GM11168 (cell line): ENCODE data around the gene CDH20.

Source experiments
- in situ Hi-C: fragments of 300-500 bp; cut with MboI; formaldehyde crosslinking; loops from one replicate; pipeline ENCODE4 v1.12.0; 2022; ENCODE audit warnings: low sequenced_read_pairs; ENCODE audit not compliant: unreplicated experiment

CDH20 gene

GRCh38 chr18:61556862-61557261 is 223.6 kb downstream of the CDH20 start:
- in situ Hi-C loops = no loop called here

DNA sequence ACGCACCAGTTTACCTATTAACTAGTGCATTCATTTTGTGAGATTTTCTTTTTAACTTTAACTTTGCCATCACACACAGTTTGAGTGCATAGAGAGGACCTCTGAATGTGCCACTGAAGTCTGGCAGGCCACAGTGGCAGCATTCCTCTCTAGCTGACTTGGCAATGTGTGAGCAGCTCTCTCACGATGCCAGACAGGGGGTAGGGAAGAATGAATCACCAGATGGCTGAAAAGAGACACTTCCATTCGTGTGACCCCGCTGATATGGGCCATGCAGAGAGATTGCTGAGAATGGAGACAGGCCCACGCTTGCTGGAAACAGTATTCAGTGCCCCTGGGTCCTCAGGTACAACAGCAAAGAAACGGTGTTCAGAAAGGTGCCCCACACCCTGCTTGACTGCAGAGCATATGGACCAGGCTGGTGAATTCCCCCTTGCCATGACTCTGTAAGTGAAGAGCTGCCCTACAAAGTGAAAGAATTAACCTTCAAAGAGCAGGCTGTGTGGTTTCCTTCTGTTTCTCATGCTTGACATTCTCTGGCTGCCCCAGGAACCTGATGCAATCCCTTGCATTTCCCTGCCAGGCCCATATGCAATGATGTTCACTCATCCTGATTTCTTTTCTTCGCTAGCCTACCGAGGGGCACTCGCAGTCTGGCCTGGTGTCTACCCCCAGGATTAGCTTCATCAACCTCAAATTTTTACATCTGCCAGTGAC is 236.1 kb downstream of the CDH20 start:
- in situ Hi-C loops = no loop called here

GRCh38 chr18:61570070-61570469 is 236.8 kb downstream of the CDH20 start:
- in situ Hi-C loops = no loop called here

DNA sequence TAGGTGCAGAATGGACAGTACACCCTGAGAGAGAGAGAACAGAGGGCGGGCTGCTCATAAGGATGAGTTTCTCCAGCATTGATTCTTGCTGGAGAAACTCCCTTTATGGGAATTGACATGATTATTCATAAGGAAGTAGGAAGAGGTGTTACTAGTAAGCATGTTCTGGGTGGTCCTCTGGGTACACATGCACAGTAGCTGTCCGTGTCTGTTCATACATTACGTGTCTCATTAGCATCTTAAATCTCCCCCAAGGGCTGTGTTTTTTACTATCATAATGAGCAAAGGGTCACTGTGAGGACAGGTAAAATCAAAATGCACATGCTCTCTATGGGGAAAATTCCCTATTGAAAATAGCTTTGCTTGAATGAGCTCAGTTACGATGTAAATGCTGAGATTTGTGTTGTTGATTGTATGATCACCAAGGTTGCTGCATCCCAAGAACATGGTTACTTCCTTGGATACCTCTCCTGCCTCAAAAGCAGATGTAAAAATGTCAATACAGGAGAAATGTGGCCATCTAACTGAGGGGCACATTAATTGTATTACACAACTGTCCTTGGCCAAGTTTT is 238.9 kb downstream of the CDH20 start:
- in situ Hi-C loops = no loop called here

- in situ Hi-C loops = no loop called here
These were observed 239.6 kb downstream of the CDH20 start for GRCh38 chr18:61572871-61573270.

DNA sequence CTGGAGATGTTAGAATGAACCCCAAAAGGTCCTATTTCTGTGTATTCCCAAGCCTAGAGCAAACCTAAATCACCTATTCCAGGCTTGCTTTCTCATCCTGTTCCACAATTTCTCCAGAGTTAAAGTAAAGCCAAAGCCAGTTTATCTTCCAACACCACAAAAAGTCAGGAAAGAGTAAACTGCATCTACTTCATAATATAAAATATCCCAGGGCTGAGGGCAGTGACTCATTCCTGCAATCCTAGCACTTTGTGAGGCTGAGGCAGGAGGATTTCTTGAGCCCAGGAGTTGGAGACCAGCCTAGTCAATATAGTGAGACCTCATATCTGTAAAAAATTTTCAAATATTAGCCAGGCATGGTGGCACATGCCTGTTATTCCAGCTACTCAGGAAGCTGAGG is 241.4 kb downstream of the CDH20 start:
- in situ Hi-C loops = loop anchor here (25.0 kb wide), 1 partner anchor 563 kb away; no protein-coding TSS in a partner anchor

- in situ Hi-C loops = loop anchor here (25.0 kb wide), 1 partner anchor 562 kb away; no protein-coding TSS in a partner anchor
These were observed 242.2 kb downstream of the CDH20 start for GRCh38 chr18:61575419-61575818.

DNA sequence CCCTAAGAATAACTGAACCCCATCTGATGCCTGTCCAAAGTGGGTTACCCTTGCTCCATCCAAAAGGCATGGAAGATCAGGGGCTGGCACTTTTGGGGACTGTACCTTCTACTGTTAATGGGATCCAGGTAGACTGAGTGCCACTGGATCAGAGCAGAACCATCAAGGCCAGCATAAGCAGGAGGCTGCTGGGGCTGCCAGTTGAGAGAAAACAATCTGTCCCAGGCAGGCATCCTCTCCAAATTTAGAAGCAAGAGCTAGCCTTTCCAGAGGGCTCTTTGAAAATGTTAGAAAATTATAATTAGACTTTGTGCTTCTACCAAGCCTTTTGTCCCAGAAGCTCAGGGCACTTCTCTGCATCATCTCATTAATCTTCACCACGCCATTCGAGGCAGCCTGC is 245.6 kb downstream of the CDH20 start:
- in situ Hi-C loops = loop anchor here (25.0 kb wide), 1 partner anchor 558 kb away; no protein-coding TSS in a partner anchor

GRCh38 chr18:61579581-61579980 is 246.4 kb downstream of the CDH20 start:
- in situ Hi-C loops = loop anchor here (25.0 kb wide), 1 partner anchor 558 kb away; no protein-coding TSS in a partner anchor

GRCh38 chr18:61580046-61580445 is 246.8 kb downstream of the CDH20 start:
- in situ Hi-C loops = loop anchor here (25.0 kb wide), 1 partner anchor 557 kb away; no protein-coding TSS in a partner anchor

DNA sequence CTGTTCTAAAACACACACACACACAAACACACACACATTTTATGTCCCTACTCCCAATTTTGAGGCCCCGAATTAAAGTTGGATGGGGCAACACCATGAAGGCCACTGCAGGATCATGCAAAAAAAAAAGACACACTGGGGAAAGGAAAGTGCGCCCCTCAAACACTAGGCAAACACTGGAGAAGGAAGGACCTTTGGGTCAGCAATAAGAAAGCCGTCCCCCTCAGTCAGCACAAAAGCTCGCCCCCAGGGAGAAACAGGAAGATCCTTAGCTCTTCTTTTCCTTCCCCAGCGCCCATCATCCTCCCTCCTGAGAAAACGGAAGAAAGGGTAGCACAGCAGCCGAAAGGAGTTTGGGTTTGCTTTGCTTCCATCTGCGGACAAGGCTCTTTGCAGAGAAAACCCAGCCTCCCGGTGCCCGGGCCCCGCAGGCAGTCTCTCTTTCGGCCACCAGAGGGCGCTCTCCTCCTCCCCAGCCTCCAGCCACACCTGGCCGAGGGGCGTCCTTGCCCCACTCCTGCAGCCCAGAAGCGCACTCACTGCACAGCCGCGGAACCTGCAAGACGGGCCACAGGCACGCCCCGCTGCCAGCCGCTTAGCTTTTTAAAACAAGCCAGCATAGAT is 248.5 kb downstream of the CDH20 start:
- in situ Hi-C loops = loop anchor here (25.0 kb wide), 1 partner anchor 556 kb away; no protein-coding TSS in a partner anchor

DNA sequence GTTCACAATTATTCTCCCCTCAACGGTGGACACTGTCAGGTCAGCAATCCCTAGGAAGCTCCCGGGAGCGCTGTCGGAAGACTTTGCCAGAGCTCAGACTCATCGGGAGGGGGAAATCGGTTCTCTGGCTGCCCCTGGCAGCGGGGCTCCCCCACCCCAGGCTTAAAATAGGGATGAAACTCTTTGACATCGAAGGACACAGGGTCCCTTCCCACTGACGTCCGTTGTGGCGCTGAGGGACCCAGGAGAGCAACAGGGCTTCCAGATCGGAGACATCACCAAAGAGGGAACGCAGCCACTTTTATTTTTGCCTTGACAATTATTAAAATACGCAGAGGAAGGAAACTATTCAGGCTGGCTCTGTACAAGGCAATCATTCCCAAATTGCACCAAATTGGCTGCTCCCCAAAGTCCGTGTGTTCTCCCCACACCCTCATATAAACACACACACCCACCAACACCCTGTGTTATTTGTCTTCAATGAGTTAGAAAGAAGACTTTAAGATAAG is 249.0 kb downstream of the CDH20 start:
- in situ Hi-C loops = loop anchor here (25.0 kb wide), 1 partner anchor 555 kb away; no protein-coding TSS in a partner anchor

- in situ Hi-C loops = loop anchor here (25.0 kb wide), 1 partner anchor 554 kb away; no protein-coding TSS in a partner anchor
These were observed 250.3 kb downstream of the CDH20 start for GRCh38 chr18:61583548-61583947.

DNA sequence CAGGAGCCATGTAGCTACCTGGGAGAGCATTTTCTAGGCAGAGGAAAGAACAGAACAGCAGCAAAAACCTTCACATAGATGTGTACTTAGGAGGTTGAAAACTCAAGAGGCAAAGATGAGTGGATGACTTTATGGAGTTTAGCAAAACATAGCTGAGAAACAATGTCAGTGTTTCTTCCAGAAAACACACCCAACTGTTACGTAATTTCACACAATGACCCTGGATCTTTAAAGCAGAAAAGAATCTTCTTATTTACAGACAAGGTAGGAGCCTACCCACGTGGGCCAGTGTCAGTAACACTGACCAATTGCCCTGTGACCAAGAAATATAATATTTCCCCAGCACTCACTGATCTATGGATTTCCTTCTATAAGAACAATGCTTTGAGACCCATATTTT is 254.6 kb downstream of the CDH20 start:
- in situ Hi-C loops = loop anchor here (25.0 kb wide), 1 partner anchor 549 kb away; no protein-coding TSS in a partner anchor

DNA sequence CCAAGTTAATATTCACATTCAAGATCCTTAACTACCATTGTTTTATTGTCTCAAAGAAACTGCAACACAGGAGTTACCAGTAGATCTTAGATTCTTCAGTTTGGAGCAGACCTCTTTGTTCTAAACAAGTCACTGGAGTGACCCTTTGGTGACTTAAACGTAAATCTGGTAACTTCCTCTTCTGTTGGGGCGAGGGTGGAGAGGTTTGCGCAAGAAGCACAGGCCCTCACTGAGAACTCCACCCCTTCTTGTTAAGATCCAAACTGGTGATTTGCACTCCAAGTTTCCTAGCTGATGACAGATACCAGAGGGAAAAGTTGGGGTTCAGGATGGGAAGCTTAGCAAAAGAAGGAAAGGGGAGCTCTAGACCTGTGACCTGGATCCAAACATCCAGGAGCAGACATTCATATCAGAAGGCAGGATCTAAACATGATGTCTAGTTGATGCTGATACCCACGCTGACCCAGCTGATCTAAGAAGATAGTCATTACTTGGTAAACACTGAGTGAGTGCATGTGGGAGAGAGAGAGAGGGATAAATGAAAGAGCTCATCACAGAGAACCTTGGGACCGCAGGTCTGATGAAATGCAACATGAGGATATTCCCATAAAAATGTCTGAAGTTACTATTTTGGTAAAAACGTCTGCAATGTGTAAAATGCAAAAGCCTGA is 256.0 kb downstream of the CDH20 start:
- in situ Hi-C loops = loop anchor here (25.0 kb wide), 1 partner anchor 548 kb away; no protein-coding TSS in a partner anchor

DNA sequence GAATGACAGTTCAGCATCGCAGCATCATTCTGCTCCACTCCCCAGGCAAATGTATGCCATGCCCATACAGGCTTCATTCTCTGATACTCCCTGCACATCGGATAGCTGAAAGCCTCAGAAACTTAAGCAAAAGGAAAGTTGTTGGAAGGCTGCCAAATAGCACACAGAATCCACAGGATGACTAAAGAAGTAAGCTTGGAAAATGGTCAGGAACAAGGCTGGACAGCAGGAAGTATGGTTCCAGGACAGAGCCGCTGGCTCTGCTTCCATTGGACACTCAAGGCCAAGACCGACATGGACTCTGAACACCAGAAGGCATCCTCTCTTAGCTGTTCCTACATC is 256.5 kb downstream of the CDH20 start:
- in situ Hi-C loops = loop anchor here (25.0 kb wide), 1 partner anchor 548 kb away; no protein-coding TSS in a partner anchor

DNA sequence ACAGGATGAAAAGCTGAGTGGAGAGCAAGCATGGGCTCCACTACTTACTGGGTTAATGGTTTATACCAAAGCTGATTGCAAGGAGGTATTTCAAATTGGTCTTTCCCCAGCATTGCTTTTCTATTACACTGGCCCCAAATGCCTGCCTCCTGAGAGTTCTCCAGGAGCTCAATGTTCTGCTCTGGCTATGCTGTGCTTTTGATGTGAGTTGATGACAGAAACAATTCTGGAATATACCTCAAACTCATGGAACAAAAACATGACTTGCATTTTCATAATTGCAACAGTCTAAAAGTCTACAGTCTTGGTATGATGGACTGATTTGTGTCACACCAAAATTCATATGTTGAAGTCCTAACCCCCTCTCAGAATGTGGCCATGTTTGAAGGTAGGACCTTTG is 258.0 kb downstream of the CDH20 start:
- in situ Hi-C loops = loop anchor here (25.0 kb wide), 1 partner anchor 546 kb away; no protein-coding TSS in a partner anchor

GRCh38 chr18:61595615-61596251 is 262.5 kb downstream of the CDH20 start:
- in situ Hi-C loops = loop anchor here (25.0 kb wide), 1 partner anchor 542 kb away; no protein-coding TSS in a partner anchor

DNA sequence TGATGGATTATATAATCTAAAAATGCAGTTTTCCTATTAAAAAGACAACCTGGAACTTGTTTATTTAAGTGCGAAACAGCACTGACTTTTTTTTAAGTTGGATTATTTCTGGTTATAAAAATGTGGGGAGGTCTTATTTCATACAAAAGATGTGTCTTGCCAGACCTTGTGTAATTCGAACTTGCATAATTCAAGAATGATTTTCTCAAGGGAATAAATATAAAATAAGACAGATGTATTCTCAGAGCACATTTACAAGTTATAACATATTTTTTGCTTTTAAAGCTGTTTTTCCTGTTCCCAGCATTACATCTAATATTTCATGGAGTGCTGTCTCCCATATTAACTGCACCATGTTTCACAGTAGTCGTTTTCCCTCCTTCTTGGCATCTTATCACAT is 263.1 kb downstream of the CDH20 start:
- in situ Hi-C loops = loop anchor here (25.0 kb wide), 1 partner anchor 541 kb away; no protein-coding TSS in a partner anchor
